ENCODE measurements around the gene MC4R. TPM values are rescaled to one million over a fixed set of nuclear protein-coding genes. Genes with fewer than 3 reads are reported as not detected.
A peak's percentile ranks its signal among the peaks of the same experiment; 100 is the strongest.

The MC4R gene
- total RNA-seq, 4 donors from 2014 or later = 0.45 to 2.5 (median 1.0) TPM

GRCh38 chr18:60372132-60372531, 443 bp downstream of the MC4R start:
- H3K9me3 ChIP-seq = no peaks in the 10 kb centered on the region
- intact Hi-C loops (cut with DNase I) = no loop called here
- 51% methylated on average over 4 of the region's 4 CpGs for WGBS
- H3K4me3 ChIP-seq = peak overlapping the region; percentile 3 to 30 (median 18)
- peaks cover 0 to 13% (median 13%) of the 10 kb centered on the region in 4 donors for H3K4me1 ChIP-seq
- H3K27ac ChIP-seq (replicated peaks in 1 of 4) = no peak overlapping the region
- H3K27me3 ChIP-seq = no peaks in the 10 kb centered on the region
- no peak for DNase-seq (ENCODE audit: extremely low spot score)
- H3K36me3 ChIP-seq = no peaks in the 10 kb centered on the region
- no peak for TF ChIP-seq POLR2AphosphoS5 (IDR thresholded peaks at IDR 0.05)
- TF ChIP-seq CTCF (IDR thresholded peaks at IDR 0.05) = no peak
- TF ChIP-seq POLR2A (IDR thresholded peaks at IDR 0.05; ENCODE audit: low read depth) = no peak
- no peak for TF ChIP-seq EP300 (IDR thresholded peaks at IDR 0.05)

- H3K4me3 ChIP-seq = no peak overlapping the region
- H3K27me3 ChIP-seq = no peaks in the 10 kb centered on the region
- intact Hi-C loops (cut with DNase I) = no loop called here
- no peak for TF ChIP-seq POLR2AphosphoS5 (IDR thresholded peaks at IDR 0.05)
- TF ChIP-seq EP300 (IDR thresholded peaks at IDR 0.05) = no peak
- no peak for TF ChIP-seq CTCF (IDR thresholded peaks at IDR 0.05)
- no peak for TF ChIP-seq POLR2A (IDR thresholded peaks at IDR 0.05; ENCODE audit: low read depth)
- H3K9me3 ChIP-seq = no peaks in the 10 kb centered on the region
- no peaks in the 10 kb centered on the region for H3K36me3 ChIP-seq
- no peak for DNase-seq (ENCODE audit: extremely low spot score)
- WGBS = 84% methylated on average over 1 of the region's 1 CpG
- H3K27ac ChIP-seq (replicated peaks in 1 of 4) = no peak overlapping the region
- no peaks in the 10 kb centered on the region for H3K4me1 ChIP-seq
These were observed 14.1 kb downstream of the MC4R start for GRCh38 chr18:60358516-60358915.

- no peaks in the 10 kb centered on the region for H3K9me3 ChIP-seq
- no peaks in the 10 kb centered on the region for H3K4me1 ChIP-seq
- no peak overlapping the region for H3K27ac ChIP-seq (replicated peaks in 1 of 4)
- intact Hi-C loops (cut with DNase I) = no loop called here
- H3K36me3 ChIP-seq = no peaks in the 10 kb centered on the region
- H3K27me3 ChIP-seq = no peaks in the 10 kb centered on the region
- no peak overlapping the region for H3K4me3 ChIP-seq
- DNase-seq (ENCODE audit: extremely low spot score) = no peak
- WGBS = 76% methylated on average over 3 of the region's 3 CpGs
- TF ChIP-seq CTCF (IDR thresholded peaks at IDR 0.05) (no peak), POLR2AphosphoS5 (IDR thresholded peaks at IDR 0.05) (no peak), EP300 (IDR thresholded peaks at IDR 0.05) (no peak), POLR2A (IDR thresholded peaks at IDR 0.05; ENCODE audit: low read depth) (no peak)
These were observed 21.6 kb downstream of the MC4R start for GRCh38 chr18:60350941-60351340.

GRCh38 chr18:60350150-60350549, 22.4 kb downstream of the MC4R start:
- Histone ChIP-seq H3K4me3 (no peak overlapping the region), H3K27ac (replicated peaks in 1 of 4) (no peak overlapping the region), H3K36me3 (no peaks in the 10 kb centered on the region), H3K4me1 (no peaks in the 10 kb centered on the region), H3K9me3 (no peaks in the 10 kb centered on the region), H3K27me3 (no peaks in the 10 kb centered on the region)
- DNase-seq (ENCODE audit: extremely low spot score) = no peak
- intact Hi-C loops (cut with DNase I) = no loop called here
- TF ChIP-seq POLR2A (IDR thresholded peaks at IDR 0.05; ENCODE audit: low read depth) = no peak
- TF ChIP-seq POLR2AphosphoS5 (IDR thresholded peaks at IDR 0.05) = no peak
- no peak for TF ChIP-seq EP300 (IDR thresholded peaks at IDR 0.05)
- no peak for TF ChIP-seq CTCF (IDR thresholded peaks at IDR 0.05)
- WGBS = 92% methylated on average over 1 of the region's 1 CpG

- Histone ChIP-seq H3K4me3 (no peak overlapping the region), H3K27ac (replicated peaks in 1 of 4) (no peak overlapping the region), H3K36me3 (no peaks in the 10 kb centered on the region), H3K4me1 (no peaks in the 10 kb centered on the region), H3K27me3 (no peaks in the 10 kb centered on the region), H3K9me3 (no peaks in the 10 kb centered on the region)
- intact Hi-C loops (cut with DNase I) = no loop called here
- DNase-seq (ENCODE audit: extremely low spot score) = no peak
- TF ChIP-seq EP300 (IDR thresholded peaks at IDR 0.05) = no peak
- no peak for TF ChIP-seq POLR2AphosphoS5 (IDR thresholded peaks at IDR 0.05)
- TF ChIP-seq POLR2A (IDR thresholded peaks at IDR 0.05; ENCODE audit: low read depth) = no peak
- no peak for TF ChIP-seq CTCF (IDR thresholded peaks at IDR 0.05)
- 91% methylated on average over 4 of the region's 4 CpGs for WGBS
These were observed 25.0 kb downstream of the MC4R start for GRCh38 chr18:60347526-60348045.

Measured in esophagus muscularis mucosa (tissue), 4 donors.